T47D (cell line): ENCODE results near the gene DMRTA2.

Experiments used
- DNase-seq, 2 experiments: peaks; one replicate each; pipeline versions ENCODE4 v3.0.0 to v3.0.0-alpha.2; 2011 to 2012; ENCODE audit warnings: low read depth in 1 of 2, low spot score in 1 of 2
- JUND ChIP-seq: IDR thresholded peaks from 2 replicates; pipeline ENCODE4 v1.6.1; 2012; ENCODE audit warnings: low read depth
- in situ Hi-C: cut with HindIII; loops from 2 replicates; pipeline ENCODE4 v1.10.0; 2016; ENCODE audit warnings: low sequenced_read_pairs, low pct_unique_long_range_greater_than_20kb

DMRTA2 gene

DNA sequence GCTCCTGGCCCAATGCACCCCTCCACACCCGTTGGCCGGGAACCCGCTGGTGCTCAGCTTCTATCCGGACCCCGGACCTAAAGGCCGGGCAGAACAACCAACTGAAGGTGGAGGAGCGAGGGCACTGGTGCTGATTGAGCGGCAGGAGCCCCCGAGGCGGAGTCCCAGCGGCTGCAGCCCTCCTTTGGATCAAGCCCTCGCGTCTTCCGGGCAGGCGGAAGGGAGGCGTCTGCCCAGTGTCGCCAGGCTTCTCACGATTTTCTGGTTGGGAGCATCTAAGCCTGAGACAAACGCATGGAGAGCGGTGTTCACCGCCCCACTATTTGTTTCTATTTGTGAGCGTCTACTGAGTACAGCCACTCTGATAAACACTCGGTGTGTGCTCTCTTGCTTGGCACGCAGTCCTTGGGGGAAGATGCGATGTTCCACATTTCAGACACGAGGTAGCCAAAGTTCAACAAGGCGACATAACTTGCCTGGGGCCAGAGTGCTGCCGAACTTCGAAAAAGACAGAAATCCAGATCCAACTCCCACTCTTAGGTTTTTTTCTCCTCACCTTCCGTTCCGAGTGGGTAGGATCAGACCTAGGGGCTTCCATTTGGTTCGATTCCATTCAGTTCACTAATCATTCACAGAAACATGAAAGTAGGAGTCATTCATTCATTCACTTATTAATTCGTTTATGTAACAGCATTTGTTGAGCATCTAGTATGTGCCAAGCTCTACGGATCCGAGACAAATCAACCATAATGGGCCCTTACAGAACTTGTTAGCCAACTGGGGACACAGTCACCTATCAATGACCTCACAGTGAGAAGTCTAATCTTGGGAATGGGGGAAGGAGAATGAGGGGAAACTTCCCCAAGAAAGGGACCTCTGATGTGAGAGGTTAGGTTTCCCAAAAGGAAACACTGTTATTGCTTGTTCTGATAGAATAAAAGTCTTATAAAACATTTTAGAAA is 4.9 kb upstream of the DMRTA2 start:
- no peak for TF ChIP-seq JUND
- in situ Hi-C loops = no loop called here
- no peak for DNase-seq

DNA sequence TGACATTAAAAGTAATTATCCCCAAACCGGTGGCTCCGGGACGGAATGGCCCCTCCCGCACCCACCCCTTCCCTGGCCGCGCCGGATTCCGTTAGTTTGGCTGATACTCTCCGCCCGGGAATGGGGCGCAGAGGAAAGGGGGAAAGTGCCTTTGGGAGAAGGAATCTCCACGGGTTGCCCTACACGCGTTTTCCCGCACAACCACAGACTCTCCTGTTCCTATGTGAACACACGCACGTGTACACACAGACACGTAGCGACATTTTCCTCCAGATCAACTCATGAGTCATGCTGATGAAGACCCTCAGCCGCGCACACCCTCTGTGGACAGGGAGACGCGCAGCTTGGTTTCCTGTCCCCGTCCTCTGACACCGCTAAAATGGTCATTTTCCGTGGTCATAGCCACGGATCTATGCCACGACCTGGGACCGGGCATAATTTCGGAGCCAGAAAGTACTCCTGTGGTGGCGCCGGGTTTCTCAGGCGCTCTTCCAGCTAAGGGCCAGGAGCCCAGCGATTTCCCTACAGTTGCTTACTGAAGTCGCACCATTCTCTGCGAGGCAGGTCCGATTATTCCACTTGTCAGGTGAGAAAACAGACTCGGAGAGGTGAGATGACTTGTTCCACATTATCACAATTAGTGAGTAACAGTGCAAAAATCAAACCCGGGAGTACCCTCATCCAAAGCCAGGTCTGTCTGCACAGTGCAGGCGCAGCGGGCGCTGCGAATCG is 4.0 kb upstream of the DMRTA2 start:
- DNase-seq = no peak
- no peak for TF ChIP-seq JUND
- in situ Hi-C loops = no loop called here

DNA sequence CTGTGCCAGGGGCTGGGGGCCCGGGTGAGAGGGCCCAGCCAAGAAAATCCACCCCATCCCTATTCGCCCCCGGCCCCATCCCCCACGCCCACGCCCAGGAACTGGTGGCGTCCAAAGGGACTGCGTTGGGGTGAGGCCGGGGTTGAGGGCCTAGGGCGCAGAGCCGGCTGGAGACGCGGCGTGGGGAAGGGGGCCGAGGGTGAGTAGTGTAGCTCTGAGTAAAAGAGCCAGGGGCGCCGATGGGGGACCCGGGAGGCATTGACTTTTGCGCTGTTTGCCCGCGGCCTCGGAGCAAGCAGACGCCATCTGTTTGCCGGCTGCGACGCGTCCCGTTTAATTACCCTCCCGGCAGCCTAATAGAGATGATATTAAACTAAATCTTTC is 3.5 kb upstream of the DMRTA2 start:
- no peak for DNase-seq
- no peak for TF ChIP-seq JUND
- in situ Hi-C loops = no loop called here

DNA sequence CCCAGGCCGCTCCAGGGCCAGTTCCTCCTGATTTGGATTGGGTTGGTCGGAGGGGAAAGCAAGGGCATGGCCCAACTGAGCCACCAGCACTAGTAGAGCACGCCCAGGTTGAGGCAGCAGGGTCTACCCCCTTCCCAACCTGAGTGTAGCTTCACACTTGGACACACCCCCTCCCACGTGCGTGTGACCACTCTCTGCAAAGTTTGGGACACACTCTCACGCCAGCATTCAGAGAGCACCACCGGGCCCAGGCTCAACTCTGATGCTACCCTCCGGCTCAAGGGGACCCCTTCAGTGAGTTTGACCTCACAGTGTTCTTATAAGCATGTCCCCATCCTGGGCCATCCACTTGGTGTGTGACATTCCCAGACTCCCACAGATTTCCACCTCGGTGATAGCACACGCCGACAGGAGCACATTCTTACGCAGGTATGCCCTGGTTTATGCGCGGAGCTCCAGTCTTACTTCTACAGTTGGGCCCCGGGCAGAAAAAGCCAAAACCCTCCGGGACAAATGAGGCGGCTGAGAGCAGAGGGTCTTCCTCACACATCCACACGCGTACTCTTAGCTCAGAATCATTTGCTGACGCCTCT is 3.0 kb upstream of the DMRTA2 start:
- DNase-seq = no peak
- TF ChIP-seq JUND = no peak
- in situ Hi-C loops = no loop called here

DNA sequence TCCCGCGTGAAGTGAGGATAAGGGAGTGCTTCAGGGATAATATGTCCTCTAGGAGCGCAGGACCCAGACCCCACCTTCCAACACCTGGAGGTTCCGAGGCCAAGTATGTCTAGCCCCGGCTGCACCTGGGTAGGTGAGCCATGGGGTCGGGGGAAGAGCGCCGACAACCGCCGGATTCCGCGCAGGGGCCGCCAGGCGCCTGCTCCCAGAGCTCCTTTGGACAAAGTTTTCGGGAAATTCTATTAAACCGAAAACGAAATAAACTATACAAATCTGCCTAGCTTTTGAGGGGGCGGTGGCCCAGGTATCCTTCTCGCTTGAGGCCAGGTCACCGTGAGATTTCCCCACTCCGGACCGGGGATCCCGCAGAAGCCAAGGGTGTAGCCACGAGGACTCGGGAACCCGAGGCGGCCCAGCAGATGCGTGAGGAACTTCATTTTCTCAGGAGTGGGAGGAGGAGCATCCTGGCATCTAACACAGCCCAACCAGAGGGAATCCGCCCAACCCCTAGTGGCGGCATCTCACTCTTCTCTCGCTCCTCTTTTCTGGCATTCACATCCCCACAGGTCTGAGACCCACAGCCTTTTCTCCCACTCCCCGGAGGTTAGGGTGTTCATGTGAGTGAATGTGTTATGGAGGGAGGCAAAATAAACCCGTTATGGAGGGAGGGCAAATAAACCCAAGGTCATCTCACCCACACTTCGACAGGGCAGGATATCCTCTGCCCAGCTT is 2.3 kb upstream of the DMRTA2 start:
- no peak for DNase-seq
- in situ Hi-C loops = no loop called here

DNA sequence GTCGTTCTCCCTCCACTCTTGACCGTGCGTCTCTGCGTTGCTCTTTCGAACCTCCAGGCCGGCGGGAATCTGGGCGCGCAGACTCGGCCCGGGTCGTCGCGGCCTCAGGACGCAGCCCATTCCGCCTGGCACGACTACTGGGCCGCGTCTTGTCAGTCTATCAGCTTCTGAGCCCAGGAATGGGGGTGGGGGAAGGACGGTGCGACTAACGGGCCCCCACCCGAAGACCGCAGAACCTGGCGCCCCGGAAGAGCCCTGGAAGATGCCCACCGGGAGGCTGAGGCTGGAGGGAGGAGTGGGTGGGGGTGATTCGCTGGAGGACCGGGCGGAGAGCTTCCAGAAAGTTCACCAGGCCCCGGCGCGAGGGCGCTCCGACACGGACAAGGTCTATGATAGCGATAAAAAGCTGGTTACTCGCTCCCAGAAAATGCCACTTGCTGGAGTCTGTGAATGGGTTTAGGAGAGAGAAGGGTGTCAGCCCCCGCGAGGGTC is 1.7 kb upstream of the DMRTA2 start:
- in situ Hi-C loops = no loop called here
- TF ChIP-seq JUND = no peak
- DNase-seq = no peak

More for the DNA sequence above, 2.3 kb upstream of the DMRTA2 start:
- no peak for TF ChIP-seq JUND

DNA sequence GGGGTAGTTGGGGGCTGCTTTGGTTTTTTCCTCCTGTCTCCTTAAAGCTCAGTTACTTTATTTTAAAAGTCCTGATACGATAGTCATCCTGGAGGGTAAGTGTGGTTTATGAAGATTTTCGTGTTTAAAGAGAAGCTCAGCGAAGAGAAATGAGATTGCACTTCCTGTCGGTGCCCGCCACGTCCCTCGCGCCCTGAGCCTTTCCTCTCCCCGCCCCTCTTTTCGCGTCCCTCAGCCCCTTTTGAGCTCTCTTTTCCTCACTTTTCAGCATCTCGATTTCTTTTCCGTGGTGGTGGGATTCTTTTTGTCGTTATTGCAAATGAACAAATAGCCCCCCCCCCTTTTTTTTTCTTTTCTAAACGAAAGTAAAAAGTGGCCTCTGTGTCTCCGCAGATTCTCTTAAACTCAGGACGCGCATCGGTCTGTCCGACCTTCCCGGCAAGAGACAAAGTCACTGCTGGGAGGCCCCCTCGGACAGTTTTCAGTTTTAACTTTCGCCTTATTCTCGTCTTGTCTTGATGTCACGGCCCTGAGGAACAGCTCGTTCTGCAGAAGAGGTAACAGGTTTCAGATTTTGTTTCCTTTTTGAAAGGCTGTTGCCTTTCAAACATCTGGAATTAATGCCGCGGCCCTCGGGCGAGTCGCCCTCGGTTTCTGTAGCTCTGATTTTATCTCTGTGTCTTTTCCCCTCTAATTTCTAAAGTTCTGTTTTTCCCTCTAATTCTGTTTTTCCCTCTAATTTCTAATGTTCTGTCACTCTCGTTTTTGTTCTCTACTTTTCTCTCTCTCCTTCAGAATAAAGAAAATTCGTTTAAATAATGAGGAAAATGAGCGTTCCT is 1.0 kb upstream of the DMRTA2 start:
- in situ Hi-C loops = no loop called here
- no peak for DNase-seq
- TF ChIP-seq JUND = no peak

DNA sequence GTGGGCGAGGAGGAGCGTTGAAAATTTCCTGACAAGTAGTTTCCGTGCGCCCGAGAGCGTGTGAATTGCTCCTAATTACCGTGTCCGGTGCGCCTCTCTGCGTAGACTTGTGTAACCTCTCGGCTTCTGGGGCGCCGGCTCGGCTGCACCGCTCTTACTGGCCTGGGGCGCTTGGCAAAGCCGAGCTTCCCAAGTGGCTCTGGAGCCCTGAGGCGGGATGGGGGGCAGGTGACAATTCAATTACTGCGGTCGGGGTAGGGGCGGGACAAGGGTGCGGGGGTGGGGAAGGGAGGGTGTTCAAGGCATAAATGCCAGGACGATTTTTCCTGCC is 392 bp upstream of the DMRTA2 start:
- TF ChIP-seq JUND = no peak
- in situ Hi-C loops = no loop called here
- no peak for DNase-seq

DNA sequence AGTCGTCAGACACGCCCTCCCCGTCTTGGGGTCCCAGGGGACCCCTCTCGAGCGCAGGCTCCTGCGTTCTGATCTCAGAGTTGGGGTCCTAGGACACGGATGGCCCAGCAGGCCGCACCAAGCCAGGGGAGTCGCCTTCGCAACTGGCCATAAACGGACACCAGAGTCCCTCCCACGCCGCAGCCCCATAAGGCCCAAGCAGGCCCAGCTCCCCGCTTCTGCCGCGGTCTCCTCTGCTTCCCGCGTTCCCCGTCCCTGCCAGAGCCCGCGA is 633 bp downstream of the DMRTA2 start:
- TF ChIP-seq JUND = no peak
- in situ Hi-C loops = no loop called here
- DNase-seq = no peak

DNA sequence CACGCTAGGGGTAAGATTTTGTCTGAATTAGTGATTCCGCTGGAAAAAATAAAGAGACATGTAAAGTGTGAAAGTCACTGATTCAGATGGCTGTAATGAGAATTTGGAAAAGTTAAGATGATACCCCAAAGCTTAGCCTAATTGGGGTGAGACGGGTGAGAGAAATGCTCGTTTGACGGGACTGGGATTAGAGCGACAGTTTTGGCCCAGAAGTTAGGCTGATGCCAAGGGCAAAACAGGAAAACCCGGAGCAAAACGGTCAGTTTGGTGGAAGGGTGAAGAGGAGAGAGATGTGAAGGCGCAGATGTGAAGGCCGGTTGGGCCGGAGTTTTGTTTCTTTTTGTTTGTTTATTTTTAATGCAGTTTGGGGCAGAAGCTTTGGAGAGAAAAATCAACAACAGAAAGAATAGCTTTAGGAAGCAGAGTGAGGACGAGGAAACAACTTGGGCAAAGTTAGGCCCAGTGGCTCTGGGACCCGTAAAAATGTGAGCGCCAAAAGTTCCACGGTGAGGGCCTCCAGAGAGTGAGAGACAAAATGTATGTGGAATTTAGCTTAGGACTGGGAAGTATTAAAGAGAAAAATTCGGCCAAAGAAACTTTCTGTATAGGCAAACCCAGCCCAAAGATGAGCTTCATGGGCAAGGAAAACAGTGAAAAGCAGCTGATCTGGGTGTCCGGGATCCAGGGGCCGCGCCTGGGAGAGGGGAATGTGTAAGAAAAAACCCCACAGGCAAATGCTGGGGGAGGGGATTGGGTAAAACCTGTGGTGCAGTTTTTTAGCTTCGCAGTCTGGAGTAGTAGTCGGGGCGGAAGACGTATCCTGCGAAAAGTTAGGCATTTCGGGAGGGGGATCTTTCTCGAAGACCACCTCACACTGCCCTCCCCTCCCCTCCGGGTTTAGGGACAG is 1.2 kb downstream of the DMRTA2 start:
- in situ Hi-C loops = no loop called here
- no peak for TF ChIP-seq JUND
- DNase-seq = no peak

DNA sequence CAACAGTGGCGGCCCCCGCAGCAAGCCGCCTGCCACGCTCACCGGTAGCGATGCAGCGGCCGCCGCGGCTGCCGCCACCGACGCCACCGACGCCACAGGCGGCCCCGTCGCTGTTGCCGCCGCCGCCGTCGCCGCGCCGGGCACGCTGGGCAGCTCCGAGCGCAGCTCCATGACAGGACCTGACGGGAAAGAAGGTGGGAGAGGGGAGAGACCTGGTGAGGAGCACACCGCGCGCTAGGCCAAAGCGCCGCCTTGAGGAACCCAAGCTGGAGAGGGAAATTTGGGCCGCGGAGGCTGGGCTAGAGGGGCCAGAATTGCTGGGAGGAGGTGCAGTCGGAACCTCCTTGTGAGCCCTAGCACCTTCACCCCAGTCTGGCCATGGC is 1.9 kb downstream of the DMRTA2 start:
- no peak for TF ChIP-seq JUND
- in situ Hi-C loops = no loop called here
- DNase-seq = no peak
